Inferior parietal cortex (tissue), 1 donor: ENCODE measurements around the gene CYFIP2.
A peak's percentile ranks its signal among the peaks of the same experiment; 100 is the strongest.

Experiments
- DNase-seq: peaks from one replicate; pipeline ENCODE4 v3.0.0-alpha.2; 2016; ENCODE audit errors: extremely low spot score

CYFIP2 gene

DNA sequence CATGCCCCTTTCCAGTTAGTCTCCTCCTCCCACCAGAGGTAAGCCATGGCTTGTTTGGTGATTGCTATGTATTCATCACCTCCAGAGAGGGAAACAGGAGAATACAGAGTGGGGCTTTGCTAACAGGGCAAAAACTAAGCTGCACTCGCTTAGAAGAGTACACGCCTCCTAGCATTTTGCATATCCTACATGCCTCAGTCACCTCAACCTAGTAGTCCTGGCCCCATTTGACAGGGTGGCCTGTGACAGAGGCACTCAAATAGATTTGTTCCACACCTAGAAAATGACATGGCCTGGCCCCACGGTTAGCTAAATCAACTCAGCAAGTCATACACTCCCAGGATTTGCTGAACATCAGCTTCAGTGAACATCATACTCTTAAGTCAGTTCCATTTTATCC, 90.7 kb downstream of the CYFIP2 start:
- no peak for DNase-seq

GRCh38 chr5:157357823-157358222, 91.9 kb downstream of the CYFIP2 start:
- DNase-seq = no peak

DNA sequence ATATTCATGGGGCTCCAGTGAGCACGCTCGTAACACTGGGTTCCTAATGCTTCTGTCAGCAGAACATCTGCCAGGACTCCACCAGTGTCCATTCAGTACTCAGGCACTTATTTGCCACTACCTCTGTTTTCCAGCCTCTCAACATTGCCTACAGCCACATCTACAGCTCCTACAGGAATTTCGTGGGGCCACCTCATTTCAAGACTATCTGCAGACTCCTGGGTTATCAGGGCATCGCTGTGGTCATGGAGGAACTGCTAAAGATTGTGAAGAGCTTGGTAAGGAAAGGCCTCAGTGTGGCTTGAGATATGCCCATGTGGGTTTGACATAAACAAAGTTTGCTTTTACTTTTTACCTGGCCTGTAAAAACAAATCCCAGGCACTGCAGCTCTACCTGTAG, 92.9 kb downstream of the CYFIP2 start:
- DNase-seq = no peak

GRCh38 chr5:157359356-157360055, 93.6 kb downstream of the CYFIP2 start:
- DNase-seq = no peak

GRCh38 chr5:157362012-157362411, 96.1 kb downstream of the CYFIP2 start:
- no peak for DNase-seq

GRCh38 chr5:157362502-157362901, 96.6 kb downstream of the CYFIP2 start:
- no peak for DNase-seq

- no peak for DNase-seq
Observed at GRCh38 chr5:157362982-157363381, 97.1 kb downstream of the CYFIP2 start.

DNA sequence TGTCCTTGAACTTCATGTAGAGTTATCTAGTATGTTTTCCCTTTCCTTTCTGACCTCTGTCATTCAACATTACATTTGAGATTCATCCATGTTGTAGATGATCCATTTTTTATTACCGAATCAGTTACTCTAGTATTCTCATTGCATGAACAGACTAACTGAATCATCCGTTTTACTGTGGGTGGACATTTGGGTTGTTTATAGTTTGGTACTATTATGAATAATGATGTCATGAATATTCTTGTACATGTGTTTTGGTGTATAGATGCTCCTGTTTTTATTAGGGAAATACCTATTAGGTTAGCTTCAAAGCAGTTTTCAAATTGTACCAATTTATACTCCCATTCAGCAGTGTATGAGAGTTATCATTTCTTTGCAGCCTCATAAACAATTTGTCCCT, 99.8 kb downstream of the CYFIP2 start:
- no peak for DNase-seq

- DNase-seq = peak; percentile 50
Observed at GRCh38 chr5:157366741-157367674, 101.1 kb downstream of the CYFIP2 start.

DNA sequence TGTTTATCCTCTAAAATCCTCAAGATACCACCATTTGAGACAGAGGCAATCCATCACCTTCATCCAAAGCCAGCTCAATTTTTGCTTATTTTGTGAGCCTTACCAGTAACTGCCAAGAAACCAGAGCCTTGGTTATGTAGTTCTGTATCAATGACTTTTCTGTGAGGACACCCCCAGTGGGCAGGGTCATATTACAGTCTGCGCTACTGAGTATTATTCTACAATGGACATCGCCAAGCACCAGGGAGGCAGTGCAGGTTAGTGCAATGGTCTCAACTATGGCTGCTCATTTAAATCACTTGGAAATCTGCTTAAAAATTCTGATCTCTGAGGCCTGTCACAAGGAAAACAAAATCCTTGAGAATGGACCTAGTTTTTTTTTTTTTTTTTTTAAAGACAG, 103.6 kb downstream of the CYFIP2 start:
- no peak for DNase-seq

GRCh38 chr5:157370967-157371366, 105.0 kb downstream of the CYFIP2 start:
- DNase-seq = no peak

DNA sequence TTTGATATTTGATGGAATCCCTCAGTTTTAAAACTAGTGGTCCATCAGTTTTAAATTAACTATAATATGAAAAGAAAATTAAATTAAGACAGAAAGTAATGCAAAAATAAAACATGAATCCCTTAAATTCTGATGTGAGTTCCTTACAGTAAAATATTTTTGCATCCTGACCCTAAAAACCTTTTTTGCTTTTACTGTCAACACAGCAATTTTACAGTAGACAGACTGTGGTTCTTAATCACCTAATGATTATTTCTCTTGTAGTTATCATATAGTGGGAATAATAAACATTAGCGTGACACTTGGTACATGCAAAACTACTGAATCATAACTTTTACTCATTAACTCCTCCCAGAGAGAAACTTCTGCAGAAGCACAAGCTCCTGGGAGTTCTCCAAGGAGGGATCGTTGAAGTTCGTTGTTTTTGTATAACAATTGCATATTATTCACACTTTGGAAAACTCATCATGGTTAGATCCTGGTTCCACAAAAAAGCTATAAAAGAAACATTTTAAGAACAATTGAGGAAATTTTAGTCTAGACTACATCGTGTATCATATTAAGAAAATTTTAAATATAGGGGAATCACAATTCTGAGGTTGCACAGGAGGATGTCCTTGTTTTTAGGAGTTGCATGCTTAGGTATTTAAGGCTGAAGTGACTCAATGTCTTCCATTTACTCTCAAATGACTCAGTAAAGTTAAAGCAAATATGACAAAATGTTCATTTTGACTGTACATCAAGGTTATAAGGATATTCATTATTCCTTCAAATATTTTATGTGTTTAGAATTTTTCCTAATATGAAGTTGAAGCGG, 105.9 kb downstream of the CYFIP2 start:
- DNase-seq = no peak

GRCh38 chr5:157372472-157372822, 106.5 kb downstream of the CYFIP2 start:
- no peak for DNase-seq

DNA sequence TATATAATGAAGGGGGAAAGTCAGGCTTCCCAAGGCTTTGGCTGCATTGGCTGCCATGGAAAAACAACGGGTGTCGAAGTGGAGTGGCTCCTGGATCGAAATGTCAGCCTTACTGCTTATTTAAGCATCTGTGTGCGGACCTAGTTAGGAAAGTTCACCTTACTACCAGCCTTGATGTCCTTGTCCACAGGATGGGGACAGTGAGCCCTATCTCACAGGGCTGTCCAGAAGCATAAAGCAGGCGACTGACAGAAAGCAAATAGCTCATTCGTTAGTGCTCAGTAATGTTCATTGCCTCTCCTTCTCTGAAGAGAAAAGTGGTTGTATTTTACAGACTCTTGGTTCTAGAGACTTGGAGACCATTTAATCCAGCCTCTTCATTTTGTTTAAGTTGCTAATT, 112.6 kb downstream of the CYFIP2 start:
- DNase-seq = no peak

DNA sequence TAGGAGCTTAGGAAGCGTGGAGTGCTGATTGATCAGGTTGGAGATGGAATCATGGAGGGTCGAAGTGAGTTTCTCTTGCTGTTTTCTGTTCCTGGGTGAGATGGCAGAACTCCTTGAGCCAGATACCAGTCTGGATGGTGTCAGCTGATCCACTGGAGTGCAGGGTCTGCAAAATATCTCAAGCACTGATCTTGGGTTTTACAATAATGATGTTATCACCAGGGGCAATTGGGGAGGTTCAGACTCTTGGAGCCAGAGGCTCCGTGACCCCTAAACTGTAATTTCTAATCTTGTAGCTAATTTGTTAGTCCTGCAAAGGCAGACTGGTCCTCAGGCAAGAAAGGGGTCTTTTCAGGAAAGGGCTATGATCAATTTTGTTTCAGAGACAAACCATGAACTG, 114.1 kb downstream of the CYFIP2 start:
- no peak for DNase-seq

DNA sequence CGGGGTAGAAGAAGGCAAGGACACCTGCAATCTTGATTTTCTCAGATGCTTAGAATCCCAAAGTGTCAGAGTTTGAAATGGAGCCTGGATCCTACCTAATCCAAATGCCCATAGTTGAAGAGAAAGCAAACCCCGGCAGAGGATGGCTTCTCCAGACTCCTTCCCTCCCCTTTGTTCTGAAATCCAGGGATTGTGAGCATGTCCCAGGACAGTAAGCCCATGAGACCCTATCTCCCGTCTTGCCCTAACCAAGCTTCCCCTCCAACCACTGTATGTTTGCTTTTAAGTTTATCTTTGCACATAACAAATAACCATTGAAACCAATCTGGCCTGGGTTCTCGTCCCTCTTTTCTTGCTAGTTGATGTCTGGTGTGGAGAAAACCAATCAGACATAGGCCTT, 115.8 kb downstream of the CYFIP2 start:
- DNase-seq = no peak

GRCh38 chr5:157382996-157383800, 117.3 kb downstream of the CYFIP2 start:
- DNase-seq = no peak

- no peak for DNase-seq
Observed at GRCh38 chr5:157384971-157385709, 119.2 kb downstream of the CYFIP2 start.

GRCh38 chr5:157387041-157387563, 121.2 kb downstream of the CYFIP2 start:
- no peak for DNase-seq

DNA sequence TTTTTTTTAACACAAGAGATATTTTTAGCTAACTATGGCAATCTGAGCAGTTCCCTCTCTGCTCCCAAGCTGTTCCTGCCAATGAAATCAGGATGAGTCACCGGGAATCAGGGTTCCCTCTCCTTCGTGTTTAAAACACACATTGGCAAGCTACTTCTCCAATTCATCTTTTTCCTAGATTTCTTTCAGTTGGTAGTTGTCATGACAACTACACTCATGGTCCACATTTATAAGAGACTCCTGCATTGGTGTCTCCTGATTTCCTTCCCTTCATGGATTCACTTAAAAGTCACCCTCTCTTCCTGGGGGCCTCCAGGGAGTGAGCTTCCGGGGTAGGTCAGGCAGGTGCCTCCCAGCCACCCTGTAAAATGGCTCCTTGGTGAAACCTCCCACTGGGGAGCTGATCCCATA, 121.8 kb downstream of the CYFIP2 start:
- peak; percentile 64 for DNase-seq
